OCI-LY3 (cell line): ENCODE data around the gene VENTX.

Source experiments
- CTCF ChIP-seq: fragments of 200-600, 300-600 bp; sonication (generic); IDR thresholded peaks from 2 replicates; pipeline ENCODE4 v1.5.1; 2014; ENCODE audit warnings: antibody characterized with exemption, low read length, low read depth
- EZH2phosphoT487 ChIP-seq: fragments of 200-600 bp; shearing (Covaris generic); IDR thresholded peaks from 2 replicates; pipeline ENCODE4 v1.6.1; 2018; ENCODE audit warnings: antibody characterized with exemption, mixed run types, low read depth

DNA sequence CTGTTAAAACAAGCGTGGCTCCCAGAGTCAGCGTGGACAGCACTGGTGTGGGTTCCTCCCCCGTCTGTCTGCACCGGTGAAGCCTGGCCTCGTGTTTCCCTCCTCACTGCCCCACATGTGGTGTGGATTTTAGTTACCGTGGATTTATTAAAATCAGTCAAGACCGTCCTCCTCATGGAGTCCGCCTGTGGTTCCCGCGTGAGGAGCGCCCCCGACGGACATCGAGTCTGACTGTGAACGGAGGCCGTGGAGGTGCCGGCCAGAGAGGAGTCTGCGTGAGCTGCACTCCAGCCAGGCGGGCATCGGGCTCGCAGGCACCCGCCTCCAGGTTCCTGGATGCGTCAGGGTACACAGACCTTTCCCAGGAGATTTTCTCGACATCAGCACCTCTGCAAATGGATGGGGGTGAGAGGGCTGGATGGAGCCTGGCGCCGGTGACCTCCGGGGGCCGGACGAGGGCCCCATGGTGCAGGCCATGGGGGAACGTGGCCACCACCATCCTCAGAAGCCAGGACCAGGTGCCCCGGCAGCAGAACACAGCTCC is 33.9 kb upstream of the VENTX start:
- TF ChIP-seq CTCF (no peak), EZH2phosphoT487 (no peak)
